Measurements from ENCODE around the gene TAS1R2. TPM values are rescaled to one million over a fixed set of nuclear protein-coding genes. Genes with fewer than 3 reads are reported as not detected.

TAS1R2 gene
- total and polyA plus RNA-seq, 3 experiments from 2014 or later = not detected

DNA sequence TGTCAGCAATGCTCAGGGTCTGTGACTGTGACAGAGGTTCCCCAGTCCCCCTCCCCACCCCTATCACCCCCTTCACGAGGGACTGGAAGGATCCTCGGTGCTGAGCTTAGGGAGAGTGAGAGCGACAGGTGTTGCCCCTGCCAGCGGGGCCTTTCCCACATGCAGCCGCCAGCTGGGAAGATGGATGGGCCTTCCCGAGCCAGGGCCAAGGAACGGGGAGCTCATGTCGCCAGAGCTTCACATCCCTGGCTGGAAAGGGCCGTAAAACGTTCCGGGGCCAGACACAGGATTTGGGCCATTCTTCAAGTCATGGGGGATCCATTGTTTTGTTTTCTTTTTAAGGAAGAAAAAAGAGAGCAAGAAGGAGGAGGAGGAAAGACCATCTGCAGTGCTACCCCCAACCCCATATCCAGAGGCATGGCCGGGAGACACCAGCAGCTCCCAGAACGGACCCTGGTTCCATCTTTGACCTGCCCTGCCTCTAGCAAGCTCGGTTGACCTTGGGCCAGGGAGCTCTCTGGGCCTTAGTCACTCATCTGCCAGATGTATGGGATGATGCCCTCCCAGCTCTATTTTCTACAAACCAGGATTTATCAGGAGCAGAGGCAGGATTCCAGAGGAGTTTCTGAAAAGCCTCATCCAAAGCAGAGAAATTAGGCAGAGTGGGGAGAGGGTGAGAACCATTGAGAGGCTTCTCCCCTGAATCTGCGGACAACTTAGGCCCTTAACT lies 54.1 kb downstream of the TAS1R2 start:
- Histone ChIP-seq H3K36me3 (ENCODE audit: insufficient read depth, low read length) (no peaks in the 10 kb centered on the region), H3K4me1 (ENCODE audit: insufficient read depth, low read length) (no peaks in the 10 kb centered on the region), H3K9me3 (ENCODE audit: low read length) (no peaks in the 10 kb centered on the region), H3K27me3 (ENCODE audit: insufficient read depth, low read length, poor library complexity, severe bottlenecking) (peaks cover 6% of the 10 kb centered on the region), H3K4me3 (ENCODE audit: low read length) (no peak overlapping the region), H3K27ac (ENCODE audit: low read depth, low read length) (no peak overlapping the region)
- Mint-ChIP-seq H3K4me1 (no peaks in the 10 kb centered on the region), H3K27me3 (peaks cover 12 to 27% of the 10 kb centered on the region in 2 donors), H3K4me3 (no peak overlapping the region), H3K27ac (no peak overlapping the region), H3K36me3 (no peaks in the 10 kb centered on the region), H3K9me3 (no peaks in the 10 kb centered on the region)
- ChIA-PET CTCF (no interaction called here), POLR2A (no interaction called here)
- no peak for DNase-seq

DNA sequence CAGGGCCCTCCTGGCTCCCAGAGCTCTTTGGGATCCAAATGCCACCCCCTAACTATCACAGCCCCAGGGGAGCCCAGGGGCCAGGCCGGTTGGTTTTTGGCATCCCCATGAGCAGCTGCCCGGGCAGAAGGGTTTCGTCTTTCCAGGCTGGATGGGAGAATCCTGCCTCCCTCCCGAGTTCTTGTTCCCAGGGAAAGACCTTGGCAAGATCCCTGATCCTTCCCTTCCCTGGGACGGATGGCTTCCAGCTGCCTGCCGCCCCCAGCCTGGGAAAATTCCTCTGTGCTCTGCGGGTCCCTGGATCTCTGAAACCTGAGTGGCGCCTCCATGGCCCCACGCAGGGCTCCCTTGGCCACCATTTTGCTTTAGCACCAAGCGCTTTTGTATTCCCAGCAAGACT lies 55.6 kb downstream of the TAS1R2 start:
- no peaks in the 10 kb centered on the region for H3K36me3 ChIP-seq (ENCODE audit: insufficient read depth, low read length)
- H3K27me3 Mint-ChIP-seq = peaks cover 17 to 19% of the 10 kb centered on the region in 2 donors
- POLR2A ChIA-PET = no interaction called here
- H3K27ac ChIP-seq (ENCODE audit: low read depth, low read length) = no peak overlapping the region
- H3K4me3 Mint-ChIP-seq = no peak overlapping the region
- no peak overlapping the region for H3K27ac Mint-ChIP-seq
- H3K27me3 ChIP-seq (ENCODE audit: insufficient read depth, low read length, poor library complexity, severe bottlenecking) = peaks cover 6% of the 10 kb centered on the region
- no peaks in the 10 kb centered on the region for H3K4me1 Mint-ChIP-seq
- H3K4me3 ChIP-seq (ENCODE audit: low read length) = no peak overlapping the region
- H3K36me3 Mint-ChIP-seq = no peaks in the 10 kb centered on the region
- DNase-seq = no peak
- CTCF ChIA-PET = no interaction called here
- H3K9me3 Mint-ChIP-seq = no peaks in the 10 kb centered on the region
- H3K9me3 ChIP-seq (ENCODE audit: low read length) = no peaks in the 10 kb centered on the region
- H3K4me1 ChIP-seq (ENCODE audit: insufficient read depth, low read length) = no peaks in the 10 kb centered on the region

DNA sequence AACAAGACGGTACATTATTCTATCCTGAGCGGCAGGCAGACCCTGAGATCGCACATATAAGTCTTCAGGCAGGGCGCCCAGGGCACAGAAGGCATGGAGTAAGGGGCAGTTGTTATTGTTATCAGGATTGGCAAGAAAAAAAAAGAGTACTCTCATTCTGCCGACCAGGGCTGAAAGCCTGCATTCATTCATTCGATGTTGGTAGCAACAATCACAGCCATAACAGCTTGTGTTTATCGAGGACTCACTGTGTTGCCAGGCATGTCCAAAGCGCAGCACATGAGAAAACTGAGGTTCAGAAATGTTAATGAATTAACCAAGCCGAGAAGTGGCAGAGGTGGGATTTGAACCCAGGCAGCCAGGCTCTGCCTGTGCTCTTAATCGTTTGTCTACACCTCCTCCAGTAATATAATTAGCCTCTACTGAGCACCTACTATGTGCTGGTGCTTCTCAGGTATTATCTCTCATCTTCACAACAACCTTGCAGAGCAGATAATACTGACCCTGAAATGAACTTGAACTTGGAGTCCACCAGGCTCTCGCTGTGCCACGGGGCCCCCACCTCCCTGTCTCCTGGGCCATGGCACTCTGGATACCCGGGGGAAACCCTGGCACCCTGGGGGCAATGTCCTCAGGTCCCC lies 56.2 kb downstream of the TAS1R2 start:
- H3K36me3 ChIP-seq (ENCODE audit: insufficient read depth, low read length) = no peaks in the 10 kb centered on the region
- no peak for DNase-seq
- no peaks in the 10 kb centered on the region for H3K36me3 Mint-ChIP-seq
- no peak overlapping the region for H3K4me3 Mint-ChIP-seq
- H3K27ac ChIP-seq (ENCODE audit: low read depth, low read length) = no peak overlapping the region
- no peaks in the 10 kb centered on the region for H3K4me1 Mint-ChIP-seq
- CTCF ChIA-PET = no interaction called here
- no peak overlapping the region for H3K27ac Mint-ChIP-seq
- peaks cover 18 to 19% of the 10 kb centered on the region in 2 donors for H3K27me3 Mint-ChIP-seq
- no peaks in the 10 kb centered on the region for H3K9me3 ChIP-seq (ENCODE audit: low read length)
- H3K27me3 ChIP-seq (ENCODE audit: insufficient read depth, low read length, poor library complexity, severe bottlenecking) = peaks cover 6% of the 10 kb centered on the region
- H3K4me3 ChIP-seq (ENCODE audit: low read length) = no peak overlapping the region
- POLR2A ChIA-PET = no interaction called here
- no peaks in the 10 kb centered on the region for H3K4me1 ChIP-seq (ENCODE audit: insufficient read depth, low read length)
- no peaks in the 10 kb centered on the region for H3K9me3 Mint-ChIP-seq

DNA sequence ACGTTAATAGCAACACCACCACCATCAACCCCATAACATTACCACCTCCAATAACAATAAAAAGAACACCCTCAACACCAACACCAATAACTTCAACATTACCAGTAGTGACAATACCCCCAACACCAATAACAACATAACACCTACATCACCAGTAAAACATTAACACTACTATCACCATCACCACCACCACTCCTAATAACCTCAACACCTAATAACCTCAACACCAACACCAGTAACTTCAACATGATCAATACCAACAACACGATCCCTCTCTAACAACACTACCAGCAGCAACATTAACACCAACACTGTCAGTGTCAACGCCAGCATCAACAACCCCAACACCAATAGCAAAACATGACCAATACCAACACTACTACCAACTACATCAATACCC lies 57.2 kb downstream of the TAS1R2 start:
- no peaks in the 10 kb centered on the region for H3K9me3 Mint-ChIP-seq
- H3K4me1 Mint-ChIP-seq = no peaks in the 10 kb centered on the region
- no peak overlapping the region for H3K4me3 ChIP-seq (ENCODE audit: low read length)
- no peak for DNase-seq
- no peaks in the 10 kb centered on the region for H3K36me3 ChIP-seq (ENCODE audit: insufficient read depth, low read length)
- no peak overlapping the region for H3K27ac Mint-ChIP-seq
- ChIA-PET POLR2A (no interaction called here), CTCF (no interaction called here)
- no peak overlapping the region for H3K4me3 Mint-ChIP-seq
- H3K9me3 ChIP-seq (ENCODE audit: low read length) = no peaks in the 10 kb centered on the region
- H3K27ac ChIP-seq (ENCODE audit: low read depth, low read length) = no peak overlapping the region
- H3K27me3 ChIP-seq (ENCODE audit: insufficient read depth, low read length, poor library complexity, severe bottlenecking) = no peaks in the 10 kb centered on the region
- H3K27me3 Mint-ChIP-seq = peaks cover 18 to 20% of the 10 kb centered on the region in 2 donors
- H3K4me1 ChIP-seq (ENCODE audit: insufficient read depth, low read length) = no peaks in the 10 kb centered on the region
- no peaks in the 10 kb centered on the region for H3K36me3 Mint-ChIP-seq

DNA sequence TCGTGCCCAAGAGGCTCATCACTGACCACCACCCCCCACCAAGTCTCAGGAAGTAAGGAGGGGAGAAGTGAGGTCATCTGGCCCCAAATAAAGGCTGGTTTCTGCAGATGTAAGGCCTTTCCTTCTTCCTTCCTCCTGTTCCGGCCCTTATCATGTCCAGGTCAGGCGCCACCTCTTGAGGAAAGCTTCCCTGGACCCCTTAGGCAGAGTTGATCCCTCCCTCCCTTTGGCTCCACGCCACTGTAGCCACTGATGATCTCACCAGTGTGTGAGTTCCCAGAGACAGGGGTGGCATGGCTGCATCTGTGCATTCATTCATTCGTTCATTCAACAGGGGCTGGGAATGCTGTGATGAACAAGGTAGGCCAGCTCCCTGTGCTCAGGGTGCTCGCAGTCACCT lies 59.2 kb downstream of the TAS1R2 start:
- H3K9me3 Mint-ChIP-seq = no peaks in the 10 kb centered on the region
- Histone ChIP-seq H3K27ac (ENCODE audit: low read depth, low read length) (no peak overlapping the region), H3K27me3 (ENCODE audit: insufficient read depth, low read length, poor library complexity, severe bottlenecking) (no peaks in the 10 kb centered on the region), H3K4me1 (ENCODE audit: insufficient read depth, low read length) (no peaks in the 10 kb centered on the region), H3K4me3 (ENCODE audit: low read length) (no peak overlapping the region), H3K9me3 (ENCODE audit: low read length) (no peaks in the 10 kb centered on the region), H3K36me3 (ENCODE audit: insufficient read depth, low read length) (no peaks in the 10 kb centered on the region)
- H3K4me3 Mint-ChIP-seq = no peak overlapping the region
- H3K36me3 Mint-ChIP-seq = peaks cover 0 to 1% (median 0%) of the 10 kb centered on the region in 3 donors
- ChIA-PET POLR2A (no interaction called here), CTCF (no interaction called here)
- peaks cover 14 to 26% of the 10 kb centered on the region in 2 donors for H3K27me3 Mint-ChIP-seq
- no peak for DNase-seq
- H3K27ac Mint-ChIP-seq = no peak overlapping the region
- H3K4me1 Mint-ChIP-seq = no peaks in the 10 kb centered on the region

DNA sequence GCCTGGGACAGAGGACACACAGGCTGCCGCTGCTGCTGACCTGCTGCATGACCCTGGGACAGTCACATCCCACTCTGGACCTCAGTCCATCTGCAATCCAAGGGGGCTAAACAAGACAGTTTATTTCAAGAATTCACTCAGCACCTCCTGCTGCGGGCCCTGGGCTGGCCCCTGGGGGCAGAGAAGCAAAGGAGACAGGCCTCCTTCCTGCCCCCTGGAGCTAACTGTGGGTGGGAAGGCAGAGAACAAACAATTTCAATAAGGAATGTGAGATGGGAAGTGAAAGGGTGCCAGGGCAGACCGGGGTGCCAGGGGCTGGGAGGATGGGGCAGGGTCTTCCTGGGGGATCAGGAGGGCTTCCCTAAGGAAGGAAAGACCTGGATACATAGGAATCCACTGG lies 60.0 kb downstream of the TAS1R2 start:
- Histone ChIP-seq H3K9me3 (ENCODE audit: low read length) (no peaks in the 10 kb centered on the region), H3K36me3 (ENCODE audit: insufficient read depth, low read length) (no peaks in the 10 kb centered on the region), H3K4me3 (ENCODE audit: low read length) (no peak overlapping the region), H3K27me3 (ENCODE audit: insufficient read depth, low read length, poor library complexity, severe bottlenecking) (no peaks in the 10 kb centered on the region), H3K27ac (ENCODE audit: low read depth, low read length) (no peak overlapping the region), H3K4me1 (ENCODE audit: insufficient read depth, low read length) (no peaks in the 10 kb centered on the region)
- Mint-ChIP-seq H3K9me3 (no peaks in the 10 kb centered on the region), H3K4me3 (no peak overlapping the region), H3K36me3 (peaks cover 0 to 1% (median 0%) of the 10 kb centered on the region in 3 donors), H3K27ac (no peak overlapping the region), H3K4me1 (no peaks in the 10 kb centered on the region), H3K27me3 (peaks cover 13 to 29% of the 10 kb centered on the region in 2 donors)
- CTCF ChIA-PET = no interaction called here
- no peak for DNase-seq
- POLR2A ChIA-PET = no interaction called here

DNA sequence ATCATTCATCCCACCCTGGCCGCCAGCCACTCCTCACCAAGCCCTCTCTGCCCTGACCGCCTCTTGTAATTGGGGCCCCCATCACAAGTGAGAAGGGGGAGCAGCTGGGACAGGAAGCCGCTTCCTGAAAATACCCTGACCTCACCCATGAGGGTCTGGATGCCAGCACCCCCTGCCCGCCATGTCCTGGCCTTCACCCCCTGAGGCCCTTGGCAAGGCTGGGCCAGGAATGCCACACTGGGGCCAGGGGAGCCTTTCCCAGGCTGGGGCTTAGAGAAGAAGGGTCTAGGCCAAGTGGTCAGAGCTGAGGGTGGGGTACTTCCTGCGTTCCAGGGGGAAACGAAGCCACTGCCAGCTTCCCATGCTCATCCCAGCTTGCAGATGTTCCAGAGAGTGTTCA lies 60.5 kb downstream of the TAS1R2 start:
- Histone ChIP-seq H3K9me3 (ENCODE audit: low read length) (no peaks in the 10 kb centered on the region), H3K27me3 (ENCODE audit: insufficient read depth, low read length, poor library complexity, severe bottlenecking) (no peaks in the 10 kb centered on the region), H3K4me3 (ENCODE audit: low read length) (no peak overlapping the region), H3K4me1 (ENCODE audit: insufficient read depth, low read length) (no peaks in the 10 kb centered on the region), H3K27ac (ENCODE audit: low read depth, low read length) (no peak overlapping the region), H3K36me3 (ENCODE audit: insufficient read depth, low read length) (no peaks in the 10 kb centered on the region)
- Mint-ChIP-seq H3K27me3 (peaks cover 12 to 34% of the 10 kb centered on the region in 2 donors), H3K4me1 (no peaks in the 10 kb centered on the region), H3K9me3 (no peaks in the 10 kb centered on the region), H3K27ac (no peak overlapping the region), H3K36me3 (peaks cover 0 to 1% (median 0%) of the 10 kb centered on the region in 3 donors), H3K4me3 (no peak overlapping the region)
- no peak for DNase-seq
- CTCF ChIA-PET = no interaction called here
- POLR2A ChIA-PET = no interaction called here

DNA sequence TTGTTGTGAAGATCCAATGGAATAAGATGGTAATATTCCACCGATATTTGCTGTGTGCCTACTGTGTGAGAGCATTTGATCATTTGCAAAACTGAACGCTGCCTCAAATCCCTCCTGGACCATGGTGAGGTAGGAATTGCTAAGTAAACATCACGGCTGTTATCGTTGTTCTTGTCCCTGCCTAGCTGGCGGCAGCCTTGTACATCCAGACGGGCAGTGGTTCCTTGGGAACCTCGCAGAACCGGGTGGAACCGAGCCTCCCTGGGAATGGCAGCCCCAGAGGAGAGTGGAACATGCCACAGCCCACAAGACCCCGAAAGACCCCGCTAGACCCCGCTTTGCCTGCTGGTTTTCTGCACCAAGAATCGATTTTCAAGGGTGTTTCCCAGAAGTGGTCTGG lies 60.9 kb downstream of the TAS1R2 start:
- no peaks in the 10 kb centered on the region for H3K36me3 ChIP-seq (ENCODE audit: insufficient read depth, low read length)
- Mint-ChIP-seq H3K27ac (no peak overlapping the region), H3K27me3 (peaks cover 14 to 38% of the 10 kb centered on the region in 2 donors), H3K36me3 (peaks cover 0 to 1% (median 0%) of the 10 kb centered on the region in 3 donors), H3K9me3 (no peaks in the 10 kb centered on the region), H3K4me1 (no peaks in the 10 kb centered on the region), H3K4me3 (no peak overlapping the region)
- ChIA-PET CTCF (no interaction called here), POLR2A (no interaction called here)
- no peaks in the 10 kb centered on the region for H3K4me1 ChIP-seq (ENCODE audit: insufficient read depth, low read length)
- no peaks in the 10 kb centered on the region for H3K9me3 ChIP-seq (ENCODE audit: low read length)
- H3K4me3 ChIP-seq (ENCODE audit: low read length) = no peak overlapping the region
- no peaks in the 10 kb centered on the region for H3K27me3 ChIP-seq (ENCODE audit: insufficient read depth, low read length, poor library complexity, severe bottlenecking)
- DNase-seq = no peak
- H3K27ac ChIP-seq (ENCODE audit: low read depth, low read length) = no peak overlapping the region

All from CD8-positive, alpha-beta memory T cell (primary cell).